ENCODE data around the gene EFCAB5.

DNA sequence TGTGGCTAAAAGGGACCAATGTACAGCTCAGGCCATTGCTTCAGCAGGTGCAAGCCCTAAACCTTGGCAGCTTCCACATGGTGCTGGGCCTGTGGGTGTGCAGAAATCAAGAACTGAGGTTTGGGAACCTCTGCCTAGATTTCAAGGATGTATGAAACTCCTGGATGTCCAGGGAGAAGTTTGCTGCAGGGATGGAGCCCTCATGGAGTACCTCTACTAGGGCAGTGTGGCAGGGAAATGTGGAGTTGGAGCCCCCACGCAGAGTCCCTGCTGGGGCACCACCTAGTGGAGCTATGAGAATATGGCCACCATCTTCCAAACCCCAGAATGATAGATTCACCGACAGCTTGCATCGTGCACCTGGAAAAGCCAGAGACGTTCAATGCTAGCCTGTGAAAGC lies 13.0 kb downstream of the EFCAB5 start:
- TF ChIP-seq CTCF (IDR thresholded peaks at IDR 0.05) (no peak), POLR2A (IDR thresholded peaks at IDR 0.05) (no peak)

All from adrenal gland (tissue), 5 donors.